Measurements from ENCODE around the gene PTGFR. TPM values are rescaled to one million over a fixed set of nuclear protein-coding genes. Genes with fewer than 3 reads are reported as not detected.
A peak's percentile ranks its signal among the peaks of the same experiment; 100 is the strongest.

Gene PTGFR
- total RNA-seq, 1 donor from 2014 or later = not detected

DNA sequence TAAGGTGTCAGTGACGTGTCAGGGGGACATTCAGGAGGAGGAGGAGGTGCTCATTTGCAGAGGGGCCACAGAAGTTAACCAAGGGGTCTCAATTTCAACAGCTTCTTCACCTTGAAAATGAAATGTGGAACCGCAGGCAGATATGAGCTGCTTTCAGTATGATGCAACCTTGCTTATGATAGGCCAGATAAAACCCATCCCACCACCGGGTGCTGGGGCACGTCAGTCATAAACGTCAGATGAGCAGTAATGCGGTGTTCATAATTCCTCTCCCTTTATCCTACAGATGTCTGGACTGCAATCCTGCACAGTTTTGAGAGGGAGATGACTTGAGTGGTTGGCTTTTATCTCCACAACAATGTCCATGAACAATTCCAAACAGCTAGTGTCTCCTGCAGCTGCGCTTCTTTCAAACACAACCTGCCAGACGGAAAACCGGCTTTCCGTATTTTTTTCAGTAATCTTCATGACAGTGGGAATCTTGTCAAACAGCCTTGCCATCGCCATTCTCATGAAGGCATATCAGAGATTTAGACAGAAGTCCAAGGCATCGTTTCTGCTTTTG lies 1.7 kb downstream of the PTGFR start:
- H3K4me2 ChIP-seq = no peak overlapping the region
- H3K9me3 ChIP-seq (ENCODE audit: low read depth) = no peaks in the 10 kb centered on the region
- H3K79me2 ChIP-seq (ENCODE audit: low read depth) = no peaks in the 10 kb centered on the region
- H3K36me3 ChIP-seq = no peaks in the 10 kb centered on the region
- H3K27me3 ChIP-seq = peaks cover 63% of the 10 kb centered on the region
- no peak overlapping the region for H3K27ac ChIP-seq
- H3K9me3 Mint-ChIP-seq = peaks cover 2% of the 10 kb centered on the region
- TF ChIP-seq EZH2phosphoT487 (IDR thresholded peaks at IDR 0.05) (no peak), EZH2 (IDR thresholded peaks at IDR 0.05) (no peak)
- TF ChIP-seq, protein P1, sequence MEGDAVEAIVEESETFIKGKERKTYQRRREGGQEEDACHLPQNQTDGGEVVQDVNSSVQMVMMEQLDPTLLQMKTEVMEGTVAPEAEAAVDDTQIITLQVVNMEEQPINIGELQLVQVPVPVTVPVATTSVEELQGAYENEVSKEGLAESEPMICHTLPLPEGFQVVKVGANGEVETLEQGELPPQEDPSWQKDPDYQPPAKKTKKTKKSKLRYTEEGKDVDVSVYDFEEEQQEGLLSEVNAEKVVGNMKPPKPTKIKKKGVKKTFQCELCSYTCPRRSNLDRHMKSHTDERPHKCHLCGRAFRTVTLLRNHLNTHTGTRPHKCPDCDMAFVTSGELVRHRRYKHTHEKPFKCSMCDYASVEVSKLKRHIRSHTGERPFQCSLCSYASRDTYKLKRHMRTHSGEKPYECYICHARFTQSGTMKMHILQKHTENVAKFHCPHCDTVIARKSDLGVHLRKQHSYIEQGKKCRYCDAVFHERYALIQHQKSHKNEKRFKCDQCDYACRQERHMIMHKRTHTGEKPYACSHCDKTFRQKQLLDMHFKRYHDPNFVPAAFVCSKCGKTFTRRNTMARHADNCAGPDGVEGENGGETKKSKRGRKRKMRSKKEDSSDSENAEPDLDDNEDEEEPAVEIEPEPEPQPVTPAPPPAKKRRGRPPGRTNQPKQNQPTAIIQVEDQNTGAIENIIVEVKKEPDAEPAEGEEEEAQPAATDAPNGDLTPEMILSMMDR (IDR thresholded peaks at IDR 0.05) = no peak
- H3K36me3 Mint-ChIP-seq = no peaks in the 10 kb centered on the region
- H3K4me3 Mint-ChIP-seq = peak overlapping the region; percentile 93
- H3K27ac Mint-ChIP-seq = no peak overlapping the region
- H4K20me1 ChIP-seq (ENCODE audit: low read depth) = no peaks in the 10 kb centered on the region
- H3F3A ChIP-seq (ENCODE audit: low read depth) = no peaks in the 10 kb centered on the region
- no peak for DNase-seq (ENCODE audit: low spot score)
- peaks cover 23% of the 10 kb centered on the region for H3K27me3 Mint-ChIP-seq (ENCODE audit: insufficient read depth, low read depth)
- H3K9ac ChIP-seq = no peak overlapping the region
- H3K4me3 ChIP-seq = no peak overlapping the region
- H2AFZ ChIP-seq (replicated peaks) = no peak overlapping the region
- H3K4me1 Mint-ChIP-seq = peaks cover 13% of the 10 kb centered on the region
- H3K4me1 ChIP-seq = no peaks in the 10 kb centered on the region

DNA sequence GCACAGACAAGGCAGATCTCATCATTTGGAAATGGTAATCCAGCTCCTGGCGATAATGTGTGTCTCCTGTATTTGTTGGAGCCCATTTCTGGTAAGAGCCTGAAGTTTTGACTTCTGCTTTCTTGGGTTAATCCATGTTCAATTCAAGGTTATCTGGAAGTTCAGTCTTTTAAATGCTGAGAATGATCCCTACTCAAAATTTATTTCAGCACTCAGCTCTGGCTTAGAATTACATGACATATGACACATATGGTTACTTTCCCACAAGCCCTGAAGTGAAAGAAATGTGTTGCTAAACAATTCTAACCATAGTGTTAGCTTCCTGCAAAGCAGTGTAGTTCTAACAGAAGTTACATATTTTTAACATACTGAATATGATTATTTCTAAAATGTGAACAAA lies 2.7 kb downstream of the PTGFR start:
- Histone ChIP-seq H3K79me2 (ENCODE audit: low read depth) (no peaks in the 10 kb centered on the region), H4K20me1 (ENCODE audit: low read depth) (no peaks in the 10 kb centered on the region), H3K9me3 (ENCODE audit: low read depth) (no peaks in the 10 kb centered on the region), H3K4me1 (no peaks in the 10 kb centered on the region), H3F3A (ENCODE audit: low read depth) (no peaks in the 10 kb centered on the region), H3K36me3 (no peaks in the 10 kb centered on the region), H3K27ac (no peak overlapping the region), H3K4me2 (no peak overlapping the region), H2AFZ (replicated peaks) (no peak overlapping the region), H3K27me3 (peaks cover 59% of the 10 kb centered on the region), H3K4me3 (no peak overlapping the region), H3K9ac (no peak overlapping the region)
- peaks cover 23% of the 10 kb centered on the region for H3K27me3 Mint-ChIP-seq (ENCODE audit: insufficient read depth, low read depth)
- peaks cover 2% of the 10 kb centered on the region for H3K9me3 Mint-ChIP-seq
- TF ChIP-seq, protein P1 (IDR thresholded peaks at IDR 0.05) = no peak
- TF ChIP-seq EZH2phosphoT487 (IDR thresholded peaks at IDR 0.05) (no peak), EZH2 (IDR thresholded peaks at IDR 0.05) (no peak)
- no peak overlapping the region for H3K27ac Mint-ChIP-seq
- peaks cover 13% of the 10 kb centered on the region for H3K4me1 Mint-ChIP-seq
- no peak for DNase-seq (ENCODE audit: low spot score)
- no peaks in the 10 kb centered on the region for H3K36me3 Mint-ChIP-seq
- H3K4me3 Mint-ChIP-seq = no peak overlapping the region

DNA sequence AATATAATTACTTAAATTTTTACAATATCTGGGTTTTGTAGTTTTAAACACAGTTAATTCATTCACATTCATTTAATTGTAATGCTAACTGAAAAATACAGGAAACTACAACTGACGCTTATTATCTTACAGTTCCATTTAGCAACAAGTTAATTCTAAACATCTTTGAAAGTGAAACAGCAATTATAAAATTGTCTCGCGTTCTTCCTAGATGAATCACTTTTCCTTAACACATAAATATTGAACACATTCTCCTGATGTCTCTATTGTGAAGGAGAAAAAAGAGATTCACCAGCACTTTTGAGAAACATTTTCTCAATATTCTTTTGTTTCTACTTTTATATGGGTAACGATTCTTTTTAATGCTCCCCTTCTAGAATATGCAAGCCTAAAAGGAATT lies 6.4 kb downstream of the PTGFR start:
- H3K9ac ChIP-seq = no peak overlapping the region
- H3K4me1 ChIP-seq = no peaks in the 10 kb centered on the region
- no peaks in the 10 kb centered on the region for H4K20me1 ChIP-seq (ENCODE audit: low read depth)
- no peak overlapping the region for H3K4me3 ChIP-seq
- no peaks in the 10 kb centered on the region for H3K9me3 ChIP-seq (ENCODE audit: low read depth)
- H3K27me3 ChIP-seq = peaks cover 22% of the 10 kb centered on the region
- Mint-ChIP-seq H3K27me3 (ENCODE audit: insufficient read depth, low read depth) (peaks cover 4% of the 10 kb centered on the region), H3K9me3 (no peaks in the 10 kb centered on the region), H3K36me3 (no peaks in the 10 kb centered on the region), H3K4me1 (no peaks in the 10 kb centered on the region), H3K27ac (no peak overlapping the region), H3K4me3 (no peak overlapping the region)
- TF ChIP-seq, protein P1 (IDR thresholded peaks at IDR 0.05) = no peak
- TF ChIP-seq EZH2phosphoT487 (IDR thresholded peaks at IDR 0.05) = no peak
- TF ChIP-seq EZH2 (IDR thresholded peaks at IDR 0.05) = no peak
- no peaks in the 10 kb centered on the region for H3K79me2 ChIP-seq (ENCODE audit: low read depth)
- no peak overlapping the region for H3K27ac ChIP-seq
- H3K36me3 ChIP-seq = no peaks in the 10 kb centered on the region
- no peak overlapping the region for H3K4me2 ChIP-seq
- no peak overlapping the region for H2AFZ ChIP-seq (replicated peaks)
- DNase-seq (ENCODE audit: low spot score) = no peak
- no peaks in the 10 kb centered on the region for H3F3A ChIP-seq (ENCODE audit: low read depth)
